Epithelial cell of proximal tubule (primary cell): ENCODE results near the gene BMPR1B. TPM values are rescaled to one million over a fixed set of nuclear protein-coding genes. Genes with fewer than 3 reads are reported as not detected.

Experiments used
- DNase-seq: peaks from one replicate; pipeline ENCODE4 v3.0.0-alpha.2; 2011; ENCODE audit warnings: low read depth
- H3K4me3 ChIP-seq: 2 replicates; pipeline ENCODE4 v1.5.1; 2011; ENCODE audit warnings: low read depth, mild to moderate bottlenecking, low read length
- CTCF ChIP-seq: conservative IDR thresholded peaks from 2 replicates; pipeline ENCODE4 v1.5.1; 2012; ENCODE audit warnings: low read depth, mild to moderate bottlenecking, low read length
- total RNA-seq: library from RNA; depleted of rRNA; stranded (reverse); fragments of >200 nt; gene quantifications from 2 replicates; pipeline ENCODE4 v1.2.3, GENCODE V29; 2015

BMPR1B gene
- total RNA-seq, 1 donor from 2014 or later: 2.0 TPM

GRCh38 chr4:94841864-94842221, 84.1 kb downstream of the BMPR1B start:
- no peak for TF ChIP-seq CTCF
- DNase-seq: no peak
- H3K4me3 ChIP-seq: no peak overlapping the region

- no peak overlapping the region for H3K4me3 ChIP-seq
- TF ChIP-seq CTCF: no peak
- DNase-seq: no peak
Observed at GRCh38 chr4:94843216-94843615, 85.5 kb downstream of the BMPR1B start.

GRCh38 chr4:94848326-94848725, 90.6 kb downstream of the BMPR1B start:
- no peak overlapping the region for H3K4me3 ChIP-seq
- DNase-seq: no peak
- TF ChIP-seq CTCF: no peak

- H3K4me3 ChIP-seq: no peak overlapping the region
- peak; percentile 37 for DNase-seq
- TF ChIP-seq CTCF: no peak
Observed at GRCh38 chr4:94849901-94850300, 92.1 kb downstream of the BMPR1B start.

GRCh38 chr4:94852616-94853015, 94.9 kb downstream of the BMPR1B start:
- no peak for DNase-seq
- H3K4me3 ChIP-seq: no peak overlapping the region
- TF ChIP-seq CTCF: no peak

GRCh38 chr4:94856030-94856429, 98.3 kb downstream of the BMPR1B start:
- H3K4me3 ChIP-seq: no peak overlapping the region
- TF ChIP-seq CTCF: no peak
- DNase-seq: no peak

GRCh38 chr4:94870146-94870545, 112.4 kb downstream of the BMPR1B start:
- DNase-seq: no peak
- TF ChIP-seq CTCF: no peak
- no peak overlapping the region for H3K4me3 ChIP-seq
